KMS-11 (cell line): ENCODE measurements around the gene CCSER2.

Source experiments
- H2AFZ ChIP-seq: fragments of 200-600 bp; sonication (generic); 2 replicates; pipeline ENCODE4 v1.6.1; 2016; ENCODE audit warnings: antibody characterized with exemption, mixed run types, low read depth
- H3K27ac ChIP-seq: fragments of 200-600 bp; sonication (generic); 2 replicates; pipeline ENCODE4 v1.6.1; 2016; ENCODE audit warnings: mild to moderate bottlenecking, mixed run types
- H3K27me3 ChIP-seq: fragments of 200-600 bp; sonication (generic); 2 replicates; pipeline ENCODE4 v1.6.1; 2017; ENCODE audit warnings: mild to moderate bottlenecking, low read depth, mixed run types, moderate library complexity; ENCODE audit not compliant: insufficient read depth
- H3K36me3 ChIP-seq: fragments of 200-600 bp; sonication (generic); 2 replicates; pipeline ENCODE4 v1.6.1; 2017; ENCODE audit warnings: mild to moderate bottlenecking, mixed run types; ENCODE audit not compliant: insufficient read depth
- H3K4me1 ChIP-seq: fragments of 200-600 bp; sonication (generic); 2 replicates; pipeline ENCODE4 v1.6.1; 2016; ENCODE audit warnings: mild to moderate bottlenecking, low read depth, mixed run types; ENCODE audit not compliant: poor library complexity, severe bottlenecking
- H3K4me2 ChIP-seq: fragments of 200-600 bp; sonication (generic); 2 replicates; pipeline ENCODE4 v1.7.0; 2016; ENCODE audit warnings: mild to moderate bottlenecking, mixed run types
- H3K4me3 ChIP-seq: fragments of 200-600 bp; sonication (generic); IDR thresholded peaks from 2 replicates; pipeline ENCODE4 v1.6.1; 2017; ENCODE audit warnings: low read depth, low read length, mixed read lengths; ENCODE audit not compliant: insufficient read depth
- H3K79me2 ChIP-seq: fragments of 200-600 bp; sonication (generic); 2 replicates; pipeline ENCODE4 v1.6.1; 2016; ENCODE audit warnings: low read depth, mixed run types; ENCODE audit not compliant: insufficient read depth
- H3K9ac ChIP-seq: fragments of 200-600 bp; sonication (generic); 2 replicates; pipeline ENCODE4 v1.6.1; 2016; ENCODE audit warnings: mild to moderate bottlenecking, mixed run types
- H4K20me1 ChIP-seq: fragments of 200-600 bp; sonication (generic); 2 replicates; pipeline ENCODE4 v1.6.1; 2016; ENCODE audit warnings: mild to moderate bottlenecking, mixed run types; ENCODE audit not compliant: insufficient read depth
- TF ChIP-seq, protein P1 (sequence below): fragments of 200-600 bp; sonication (generic); conservative IDR thresholded peaks from 2 replicates; pipeline ENCODE4 v1.6.1; 2017; ENCODE audit warnings: low read depth, mild to moderate bottlenecking, antibody characterized with exemption, low read length, moderate library complexity, mixed read lengths

CCSER2 gene

GRCh38 chr10:84550756-84551436 is 222.5 kb downstream of the CCSER2 start:
- Histone ChIP-seq H2AFZ (no peak overlapping the region), H3K27me3 (no peaks in the 10 kb centered on the region), H3K4me1 (no peaks in the 10 kb centered on the region)

DNA sequence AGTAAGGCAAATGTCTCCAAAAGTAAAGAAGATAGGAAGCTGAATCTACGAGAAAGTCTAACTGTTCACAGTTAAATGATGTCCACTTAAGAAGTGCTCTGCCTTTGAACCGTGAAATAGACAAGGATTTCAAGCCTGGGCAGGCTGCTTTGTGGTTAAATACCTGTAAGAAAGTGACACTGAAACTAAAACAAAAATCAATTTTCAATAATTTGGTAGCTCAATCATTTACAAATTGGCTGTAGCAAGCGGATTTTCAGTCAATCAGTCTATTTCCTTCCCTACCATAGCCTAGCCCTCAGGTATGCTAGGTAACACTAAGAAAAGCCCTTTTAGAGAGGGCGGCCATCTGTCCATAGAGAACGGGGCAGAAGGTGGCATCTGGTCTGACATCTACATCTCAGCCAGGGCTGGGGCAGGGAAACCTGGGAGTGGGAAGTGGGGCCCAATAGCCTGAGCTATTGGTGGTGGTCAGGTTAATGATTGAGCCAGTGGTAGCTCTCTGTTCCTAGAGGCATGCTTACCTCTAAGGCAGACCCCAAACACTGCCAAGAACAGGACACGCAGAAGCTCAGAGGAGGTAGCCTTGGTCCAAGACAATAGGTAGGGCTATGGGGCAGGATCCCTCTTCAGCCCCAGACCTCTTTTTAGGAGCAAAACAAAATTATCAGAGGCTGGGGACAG is 223.2 kb downstream of the CCSER2 start:
- TF ChIP-seq, protein P1, sequence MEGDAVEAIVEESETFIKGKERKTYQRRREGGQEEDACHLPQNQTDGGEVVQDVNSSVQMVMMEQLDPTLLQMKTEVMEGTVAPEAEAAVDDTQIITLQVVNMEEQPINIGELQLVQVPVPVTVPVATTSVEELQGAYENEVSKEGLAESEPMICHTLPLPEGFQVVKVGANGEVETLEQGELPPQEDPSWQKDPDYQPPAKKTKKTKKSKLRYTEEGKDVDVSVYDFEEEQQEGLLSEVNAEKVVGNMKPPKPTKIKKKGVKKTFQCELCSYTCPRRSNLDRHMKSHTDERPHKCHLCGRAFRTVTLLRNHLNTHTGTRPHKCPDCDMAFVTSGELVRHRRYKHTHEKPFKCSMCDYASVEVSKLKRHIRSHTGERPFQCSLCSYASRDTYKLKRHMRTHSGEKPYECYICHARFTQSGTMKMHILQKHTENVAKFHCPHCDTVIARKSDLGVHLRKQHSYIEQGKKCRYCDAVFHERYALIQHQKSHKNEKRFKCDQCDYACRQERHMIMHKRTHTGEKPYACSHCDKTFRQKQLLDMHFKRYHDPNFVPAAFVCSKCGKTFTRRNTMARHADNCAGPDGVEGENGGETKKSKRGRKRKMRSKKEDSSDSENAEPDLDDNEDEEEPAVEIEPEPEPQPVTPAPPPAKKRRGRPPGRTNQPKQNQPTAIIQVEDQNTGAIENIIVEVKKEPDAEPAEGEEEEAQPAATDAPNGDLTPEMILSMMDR, result no peak
- Histone ChIP-seq H3K36me3 (no peaks in the 10 kb centered on the region), H2AFZ (no peak overlapping the region), H3K79me2 (no peaks in the 10 kb centered on the region), H3K4me3 (no peak overlapping the region), H3K4me2 (no peak overlapping the region), H3K9ac (no peak overlapping the region), H3K27me3 (no peaks in the 10 kb centered on the region), H3K4me1 (no peaks in the 10 kb centered on the region), H4K20me1 (no peaks in the 10 kb centered on the region), H3K27ac (no peak overlapping the region)

More at GRCh38 chr10:84550756-84551436, 222.5 kb downstream of the CCSER2 start:
- Histone ChIP-seq H3K79me2 (no peaks in the 10 kb centered on the region), H3K27ac (no peak overlapping the region), H4K20me1 (no peaks in the 10 kb centered on the region), H3K4me2 (no peak overlapping the region), H3K4me3 (no peak overlapping the region), H3K9ac (no peak overlapping the region), H3K36me3 (no peaks in the 10 kb centered on the region)
- TF ChIP-seq, protein P1, result no peak

DNA sequence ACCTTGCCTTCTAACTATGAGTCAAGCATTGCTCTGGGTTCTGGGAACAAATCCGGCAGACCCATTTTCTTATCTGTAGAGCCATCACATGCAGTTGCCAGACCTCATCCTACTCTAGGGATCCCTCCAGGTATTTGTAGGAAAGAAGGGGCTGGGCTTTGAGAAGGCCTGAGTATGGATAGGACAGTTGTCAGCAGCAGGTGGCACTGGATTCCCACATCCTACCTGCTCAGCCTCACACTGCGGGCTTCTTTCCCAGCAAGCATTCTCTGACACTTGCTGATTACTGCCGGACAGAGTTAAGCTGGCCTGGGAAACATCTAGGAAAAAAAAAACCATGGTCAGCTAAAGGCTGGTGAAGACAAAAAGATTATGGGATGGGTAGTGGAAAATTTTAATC is 224.1 kb downstream of the CCSER2 start:
- Histone ChIP-seq H2AFZ (no peak overlapping the region), H4K20me1 (no peaks in the 10 kb centered on the region), H3K27me3 (no peaks in the 10 kb centered on the region), H3K4me1 (no peaks in the 10 kb centered on the region), H3K4me2 (no peak overlapping the region), H3K9ac (no peak overlapping the region), H3K4me3 (no peak overlapping the region), H3K27ac (no peak overlapping the region), H3K79me2 (no peaks in the 10 kb centered on the region), H3K36me3 (no peaks in the 10 kb centered on the region)
- TF ChIP-seq, protein P1, result no peak

DNA sequence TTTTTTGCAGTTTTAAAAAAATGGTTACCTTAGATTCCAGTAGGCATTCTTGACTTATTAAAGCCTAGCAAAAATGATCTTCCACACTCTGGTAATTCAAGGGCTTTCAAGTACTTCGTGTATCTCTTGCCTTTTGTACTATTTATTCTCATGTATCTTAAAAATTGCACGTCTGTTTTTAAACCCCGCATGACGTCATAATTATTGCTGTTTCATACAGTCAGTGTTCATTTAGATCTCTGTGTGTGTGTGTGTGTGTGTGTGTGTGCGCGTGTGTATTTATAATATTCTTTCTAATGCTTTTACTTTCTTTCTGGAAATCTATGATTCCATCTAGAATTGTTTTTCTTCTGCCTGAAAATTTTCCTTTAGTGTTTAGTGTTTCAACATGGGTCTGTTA is 234.2 kb downstream of the CCSER2 start:
- Histone ChIP-seq H3K4me1 (no peaks in the 10 kb centered on the region), H2AFZ (no peak overlapping the region), H3K4me2 (no peak overlapping the region), H3K27me3 (no peaks in the 10 kb centered on the region), H3K36me3 (no peaks in the 10 kb centered on the region), H3K9ac (no peak overlapping the region), H3K4me3 (no peak overlapping the region), H4K20me1 (no peaks in the 10 kb centered on the region), H3K79me2 (no peaks in the 10 kb centered on the region), H3K27ac (no peak overlapping the region)
- TF ChIP-seq, protein P1, result no peak
